Stimulated activated CD8-positive, alpha-beta memory T cell treated with anti-CD3 and anti-CD28 coated beads, Interleukin-15, amount 100 ng/mL, for 24 hours (primary cell): Measurements from ENCODE around the gene TFDP1.

Experiments used
- DNase-seq: peaks from one replicate; pipeline ENCODE4 v3.0.0-alpha.2; 2020; ENCODE audit warnings: low read depth

TFDP1 gene

DNA sequence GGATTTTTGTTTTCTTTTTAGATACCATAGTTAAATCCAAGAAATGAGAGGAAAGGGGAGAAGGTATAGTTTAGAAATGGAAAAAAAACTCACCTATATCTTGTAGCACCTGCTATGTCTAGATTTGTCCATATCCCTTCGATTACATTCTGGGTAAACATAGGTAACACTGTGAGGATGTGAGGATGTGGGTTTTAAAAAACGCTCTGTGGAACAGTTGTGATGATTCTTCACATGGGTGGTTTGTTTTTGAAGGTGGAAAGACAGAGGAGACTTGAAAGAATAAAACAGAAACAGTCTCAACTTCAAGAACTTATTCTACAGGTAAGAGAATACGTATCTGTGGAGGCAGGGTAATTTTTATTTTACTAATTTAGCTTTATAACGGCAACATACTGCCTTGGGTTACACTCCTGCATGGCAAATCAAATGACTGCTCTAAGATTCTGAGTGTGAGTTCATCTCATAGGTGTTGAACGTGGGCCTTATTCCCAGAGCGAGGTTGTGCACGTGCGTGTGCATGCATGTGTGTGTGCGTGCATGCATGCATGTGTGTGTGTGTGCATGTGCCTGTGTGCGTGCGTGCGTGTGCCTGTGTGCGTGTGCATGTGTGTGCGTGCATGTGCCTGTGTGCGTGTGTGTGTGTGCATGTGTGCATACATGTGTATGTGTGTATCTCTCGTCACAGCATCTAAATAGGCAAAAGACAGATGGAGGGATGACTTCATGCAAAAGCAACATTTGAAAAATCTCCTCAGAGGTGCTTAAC, 49.9 kb downstream of the TFDP1 start:
- no peak for DNase-seq

- no peak for DNase-seq
These were observed 50.5 kb downstream of the TFDP1 start for GRCh38 chr13:113635048-113635420.

DNA sequence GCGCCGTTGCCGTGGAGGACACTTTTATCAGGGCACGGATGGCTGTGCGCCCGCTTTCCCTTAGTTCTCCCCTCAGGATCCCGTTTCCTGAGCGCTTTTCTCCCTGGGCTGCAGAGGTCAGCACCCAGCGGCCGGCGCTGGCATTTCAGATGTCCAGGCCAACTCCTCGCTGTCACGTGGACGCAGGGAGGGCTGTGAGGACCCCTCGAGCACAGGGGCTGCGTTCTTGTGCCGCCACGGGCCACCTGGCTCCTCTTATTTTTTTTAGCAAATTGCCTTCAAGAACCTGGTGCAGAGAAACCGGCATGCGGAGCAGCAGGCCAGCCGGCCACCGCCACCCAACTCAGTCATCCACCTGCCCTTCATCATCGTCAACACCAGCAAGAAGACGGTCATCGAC, 51.2 kb downstream of the TFDP1 start:
- DNase-seq: no peak

DNA sequence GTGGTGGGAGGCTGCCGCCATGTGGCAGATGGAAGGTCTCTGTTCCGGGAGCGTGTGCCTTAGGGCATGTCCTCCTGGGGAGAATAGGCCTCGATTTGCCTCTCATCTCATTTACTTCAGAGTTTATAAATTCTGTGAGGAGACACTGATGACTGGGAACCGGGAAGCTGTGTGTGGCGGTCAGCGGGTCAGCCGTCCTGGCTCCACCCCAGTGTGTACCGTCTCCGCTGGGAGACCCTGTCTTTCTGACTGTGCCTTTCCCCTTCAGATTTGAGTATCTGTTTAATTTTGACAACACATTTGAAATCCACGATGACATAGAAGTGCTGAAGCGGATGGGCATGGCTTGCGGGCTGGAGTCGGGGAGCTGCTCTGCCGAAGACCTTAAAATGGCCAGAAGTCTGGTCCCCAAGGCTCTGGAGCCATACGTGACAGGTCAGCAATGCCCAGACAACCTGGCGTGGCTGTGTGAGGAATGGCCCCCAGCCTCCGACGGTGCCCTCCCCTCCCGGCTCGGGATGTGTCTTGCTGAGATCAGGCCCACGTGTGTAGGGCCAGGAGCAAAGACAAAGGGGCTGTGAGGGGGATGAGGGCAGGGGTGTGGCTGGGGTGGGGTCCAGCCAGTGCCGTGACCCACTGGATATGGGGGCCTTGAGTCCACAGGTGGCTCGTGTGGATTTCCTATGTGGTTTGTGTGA, 51.9 kb downstream of the TFDP1 start:
- DNase-seq: no peak

DNA sequence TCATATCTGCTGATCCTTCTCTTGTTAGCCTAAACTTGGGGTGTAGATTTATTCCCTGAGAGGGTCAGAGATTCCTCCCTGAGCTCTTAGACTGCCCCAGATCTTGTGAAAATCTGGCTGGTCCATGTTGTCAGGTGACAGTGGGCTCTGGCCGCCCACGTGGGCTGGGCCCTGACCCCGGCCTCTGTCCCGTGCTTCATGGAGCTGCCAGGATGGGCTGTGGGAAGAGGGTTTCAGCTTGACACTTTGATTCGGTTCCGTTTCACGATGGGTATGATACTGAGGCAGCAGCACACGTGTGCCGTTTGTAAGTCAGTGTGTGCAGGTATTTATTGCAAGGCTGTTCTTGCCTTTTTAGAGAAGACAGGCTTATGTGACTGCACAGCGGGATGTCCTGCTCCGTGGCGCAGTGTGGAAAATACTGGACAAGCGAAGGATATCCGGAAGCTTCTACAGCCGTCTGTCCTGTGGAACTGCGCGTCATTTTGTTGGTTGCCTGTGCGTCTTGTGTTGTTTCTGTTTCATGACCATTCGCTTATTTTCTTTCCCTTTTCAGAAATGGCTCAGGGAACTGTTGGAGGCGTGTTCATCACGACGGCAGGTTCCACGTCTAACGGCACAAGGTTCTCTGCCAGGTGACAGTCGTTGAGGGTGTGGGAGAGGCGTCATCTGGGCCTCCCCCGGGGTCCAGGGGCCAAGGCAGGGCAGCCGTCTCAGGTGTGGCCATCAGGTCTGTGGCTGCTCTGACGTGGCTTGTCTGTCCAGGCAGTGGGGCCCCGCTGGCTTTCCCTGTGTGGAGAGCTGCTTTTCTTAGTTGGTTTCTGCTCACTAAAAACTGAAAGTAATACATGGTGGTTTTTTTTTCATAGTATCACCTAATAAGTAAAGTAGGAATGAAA, 53.0 kb downstream of the TFDP1 start:
- DNase-seq: no peak

- no peak for DNase-seq
These were observed 53.7 kb downstream of the TFDP1 start for GRCh38 chr13:113638173-113638746.

DNA sequence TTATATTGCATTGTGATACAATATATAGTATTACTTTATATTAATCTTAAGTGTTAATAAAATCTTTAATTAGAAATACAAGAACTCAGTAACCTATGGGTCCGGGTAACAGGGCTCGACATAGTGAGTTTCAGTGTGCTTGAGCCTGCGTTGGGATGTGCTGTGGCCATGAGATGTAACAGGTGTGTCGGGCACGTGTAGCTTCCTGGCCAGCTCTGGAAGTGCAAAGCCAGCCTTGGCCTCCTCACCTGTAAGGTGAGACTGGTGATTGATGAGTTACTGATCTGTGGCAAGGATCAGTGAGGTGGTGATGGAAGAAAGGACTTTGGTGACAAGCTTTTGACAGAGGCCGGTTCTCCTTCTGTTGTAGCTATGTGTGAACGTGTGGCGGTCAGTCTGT, 54.3 kb downstream of the TFDP1 start:
- no peak for DNase-seq

- DNase-seq: no peak
These were observed 55.2 kb downstream of the TFDP1 start for GRCh38 chr13:113639616-113640262.

DNA sequence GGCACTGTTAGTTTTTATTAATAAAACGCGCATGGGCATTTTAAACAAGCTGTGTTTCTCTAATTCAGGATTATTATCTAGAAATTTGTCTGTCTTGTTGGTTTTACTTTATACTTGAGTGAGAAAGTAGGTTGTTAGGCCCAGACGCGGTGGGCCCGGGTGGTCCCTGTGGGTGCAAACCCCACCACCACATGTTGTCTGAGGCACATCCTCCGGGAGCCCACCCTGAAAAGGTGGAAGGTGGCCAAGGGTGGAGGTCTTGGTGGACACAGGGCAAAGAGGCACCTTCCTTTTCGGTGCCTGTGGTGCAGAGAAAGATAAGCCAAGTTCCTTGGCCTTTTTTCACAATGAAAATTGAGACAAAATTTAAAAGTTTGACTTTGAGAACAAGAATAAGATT, 56.9 kb downstream of the TFDP1 start:
- no peak for DNase-seq

DNA sequence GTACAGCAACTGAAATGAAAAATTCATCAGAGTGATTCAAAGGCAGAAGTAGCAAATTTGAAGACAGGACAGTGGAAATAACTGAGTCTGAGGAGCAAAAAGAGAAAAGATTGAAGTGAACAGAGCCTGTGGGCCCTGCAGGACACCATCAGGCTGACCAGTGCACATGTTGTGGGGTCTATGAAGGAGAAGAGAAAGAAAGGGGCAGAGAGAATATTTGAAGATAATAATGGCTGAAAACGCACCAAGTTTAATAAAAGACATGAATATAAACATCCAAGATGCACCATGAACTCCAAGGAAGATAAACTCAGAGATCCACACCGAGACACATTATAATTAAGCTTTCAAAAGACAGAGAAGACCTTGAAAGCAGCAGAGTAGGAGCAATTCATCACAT, 58.0 kb downstream of the TFDP1 start:
- DNase-seq: no peak

DNA sequence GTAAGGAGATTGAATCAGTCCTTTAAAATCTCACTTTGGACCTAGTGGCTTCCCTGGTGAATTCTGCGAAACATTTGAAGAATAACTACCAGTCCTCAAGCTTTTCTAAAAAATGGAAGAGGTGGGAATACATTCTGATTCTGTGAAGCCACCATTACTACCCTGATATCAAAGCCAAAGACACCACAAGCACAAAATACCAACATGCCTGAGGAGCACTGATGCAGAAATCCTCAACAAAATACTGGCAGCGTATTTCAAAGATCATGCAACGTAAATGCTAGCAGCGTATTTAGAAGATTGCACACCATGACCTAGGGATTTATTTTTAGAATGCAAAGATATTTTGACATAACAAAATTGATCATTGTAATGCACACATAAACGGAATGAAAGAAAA, 59.0 kb downstream of the TFDP1 start:
- DNase-seq: no peak

GRCh38 chr13:113644800-113645199, 60.2 kb downstream of the TFDP1 start:
- DNase-seq: no peak

DNA sequence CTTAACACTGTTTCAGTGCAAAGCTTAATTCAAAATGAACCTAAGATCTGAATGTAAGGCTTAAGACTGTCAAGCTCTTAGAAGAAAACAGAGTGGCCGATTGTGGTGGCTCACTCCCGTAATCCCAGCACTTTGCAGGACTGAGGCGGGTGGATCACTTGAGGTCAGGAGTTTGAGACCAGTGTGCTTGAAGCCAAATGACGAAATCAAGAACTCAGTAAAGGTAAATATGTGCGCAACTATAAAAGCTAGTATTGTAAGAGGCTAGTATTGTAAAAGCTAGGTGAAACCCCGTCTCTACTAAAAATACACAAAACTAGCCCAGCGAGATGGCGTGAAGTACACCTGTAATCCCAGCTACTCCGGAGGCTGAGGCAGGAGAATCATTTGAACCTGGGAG, 60.8 kb downstream of the TFDP1 start:
- no peak for DNase-seq

DNA sequence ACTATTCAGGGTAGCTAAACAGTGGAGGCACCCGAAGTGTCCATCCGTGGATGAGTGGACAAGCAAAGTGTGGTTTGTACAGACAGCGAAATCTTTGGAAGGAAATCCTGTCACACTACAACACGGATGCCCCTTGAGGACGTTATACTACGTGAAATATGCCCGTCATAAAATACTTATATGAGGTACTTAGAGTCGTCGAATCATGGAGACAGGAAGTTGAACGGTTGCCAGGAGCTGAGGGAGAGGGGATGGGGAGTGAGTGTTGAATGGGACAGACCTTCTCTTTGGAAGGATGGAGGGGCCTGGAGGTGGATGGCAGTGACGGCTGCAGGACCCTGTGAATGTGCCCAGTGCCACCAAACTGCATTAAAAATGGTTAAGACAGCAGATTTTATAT, 61.8 kb downstream of the TFDP1 start:
- DNase-seq: no peak

GRCh38 chr13:113646921-113647340, 62.4 kb downstream of the TFDP1 start:
- no peak for DNase-seq

- no peak for DNase-seq
These were observed 63.0 kb downstream of the TFDP1 start for GRCh38 chr13:113647351-113648215.

GRCh38 chr13:113648216-113648610, 63.7 kb downstream of the TFDP1 start:
- DNase-seq: no peak

DNA sequence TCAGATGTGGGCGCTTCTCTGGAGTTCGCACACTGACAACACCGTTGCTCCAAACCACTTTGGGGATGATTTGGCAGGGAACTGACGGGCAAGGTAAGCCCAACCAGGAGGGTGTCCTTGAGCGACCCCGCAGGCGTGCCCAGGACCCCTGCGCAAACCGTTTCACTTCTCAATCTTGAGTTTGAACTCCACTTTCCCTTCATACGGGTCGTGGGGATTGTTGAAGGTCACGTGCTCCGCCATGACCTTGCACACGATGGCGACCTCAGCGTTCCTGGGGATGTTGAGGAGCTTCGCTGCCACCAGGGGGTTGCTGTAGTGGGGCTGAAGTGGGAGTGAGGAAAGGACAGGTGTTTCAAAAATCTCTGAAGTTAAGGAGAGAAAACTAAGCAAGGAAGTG, 64.7 kb downstream of the TFDP1 start:
- DNase-seq: no peak

DNA sequence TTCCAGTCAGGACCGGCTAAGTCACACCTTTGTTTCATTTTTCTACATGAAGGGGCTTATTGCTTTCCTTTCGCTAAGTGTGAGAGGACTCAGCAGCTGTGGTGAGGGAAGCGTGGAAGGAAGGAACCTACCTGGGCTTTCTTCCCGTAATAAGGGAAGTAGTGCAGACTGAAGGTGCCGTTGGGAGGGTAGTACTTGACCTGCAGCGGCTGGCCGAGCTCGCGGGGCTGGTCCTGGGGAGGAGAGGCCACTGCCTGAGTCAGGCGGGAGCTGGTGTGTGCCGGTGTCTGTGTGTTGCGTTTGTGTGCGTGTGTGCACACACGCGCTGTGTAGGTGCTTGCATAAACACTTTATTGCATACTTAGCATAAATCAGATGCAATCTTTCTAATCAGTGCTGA, 65.7 kb downstream of the TFDP1 start:
- no peak for DNase-seq

DNA sequence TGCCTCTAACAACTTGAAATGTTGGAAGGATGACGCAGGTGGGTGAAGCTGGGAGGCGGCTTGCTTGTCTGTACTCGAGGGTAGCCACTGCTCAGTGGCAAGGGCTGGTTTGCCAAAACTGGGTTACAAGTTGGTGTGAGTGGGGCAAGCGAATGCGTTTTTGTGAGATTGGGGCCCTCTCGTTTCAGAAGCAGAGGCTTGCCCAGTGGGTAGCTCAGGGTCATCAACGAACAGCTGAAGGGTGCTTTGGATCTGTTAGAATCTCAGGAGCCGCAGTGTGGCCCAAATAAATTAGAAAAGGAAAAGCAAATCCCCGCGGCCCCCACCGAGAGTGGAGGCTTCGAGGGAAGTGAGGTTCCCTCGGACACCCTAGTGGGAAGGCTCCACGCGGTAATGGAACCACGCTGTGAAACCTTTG, 66.2 kb downstream of the TFDP1 start:
- no peak for DNase-seq
